Stimulated activated CD4-positive, alpha-beta T cell treated with anti-CD3 and anti-CD28 coated beads, Interleukin-15, amount 100 ng/mL, for 24 hours (primary cell): ENCODE results near the gene MTARC2.

Source experiments
- DNase-seq: peaks from one replicate; pipeline ENCODE4 v3.0.0-alpha.2; 2020

The MTARC2 gene

DNA sequence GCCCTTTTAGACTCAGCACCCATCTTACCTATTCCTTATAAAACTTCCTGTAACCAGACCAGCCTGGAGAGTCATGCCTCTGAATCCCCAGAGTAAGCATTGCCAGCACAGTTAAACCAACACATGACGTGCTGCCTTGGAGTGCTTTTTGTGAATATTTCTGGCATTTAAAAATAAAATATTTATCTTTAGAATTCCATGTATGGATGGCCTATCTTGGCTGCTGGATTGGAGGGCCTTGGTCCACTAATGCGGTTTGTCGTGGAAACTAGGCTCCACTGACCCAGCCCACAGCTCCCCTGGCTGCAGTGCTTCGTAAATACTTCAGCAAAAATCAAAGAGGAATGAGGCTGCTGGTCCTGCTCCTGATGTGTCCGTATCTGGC is 56.1 kb downstream of the MTARC2 start:
- DNase-seq, result no peak

DNA sequence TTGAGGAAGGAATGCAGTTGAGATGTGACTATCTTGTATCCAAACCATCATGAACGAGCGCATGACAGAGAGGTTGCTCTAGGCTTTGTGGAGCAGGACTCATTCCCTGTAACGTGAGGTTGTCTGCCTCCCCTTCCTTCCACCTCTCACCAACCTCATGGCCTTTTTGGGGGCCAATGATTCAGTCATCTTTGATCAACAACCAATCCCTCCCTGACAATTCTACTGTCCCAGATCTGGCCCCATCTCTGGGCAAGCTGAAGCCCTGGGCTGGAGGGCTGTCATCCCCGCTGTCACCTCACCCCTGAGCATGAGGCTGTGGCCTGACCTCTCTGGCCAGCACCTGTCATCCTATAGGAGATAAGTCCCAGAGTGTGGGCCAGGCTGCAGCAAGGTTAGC is 58.3 kb downstream of the MTARC2 start:
- DNase-seq, result no peak

DNA sequence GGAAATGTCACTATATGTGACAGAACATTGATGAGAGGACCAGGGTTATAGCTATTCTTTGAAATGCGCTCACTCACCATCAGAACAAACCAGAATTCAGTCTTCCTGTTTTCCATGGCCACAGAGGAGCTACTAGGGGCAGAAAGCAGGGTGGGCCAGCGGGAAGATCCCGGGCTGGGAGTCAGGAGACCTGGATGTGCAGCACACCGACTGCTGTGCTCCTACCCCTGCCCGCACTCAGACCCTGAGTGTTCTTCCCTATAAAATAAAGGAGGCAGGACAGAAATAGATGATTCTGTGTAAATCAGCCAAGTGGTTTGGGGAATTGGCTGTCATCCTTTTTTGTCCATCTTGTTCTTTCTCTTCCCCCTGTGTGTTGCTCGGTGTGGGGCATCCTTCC is 59.6 kb downstream of the MTARC2 start:
- no peak for DNase-seq

DNA sequence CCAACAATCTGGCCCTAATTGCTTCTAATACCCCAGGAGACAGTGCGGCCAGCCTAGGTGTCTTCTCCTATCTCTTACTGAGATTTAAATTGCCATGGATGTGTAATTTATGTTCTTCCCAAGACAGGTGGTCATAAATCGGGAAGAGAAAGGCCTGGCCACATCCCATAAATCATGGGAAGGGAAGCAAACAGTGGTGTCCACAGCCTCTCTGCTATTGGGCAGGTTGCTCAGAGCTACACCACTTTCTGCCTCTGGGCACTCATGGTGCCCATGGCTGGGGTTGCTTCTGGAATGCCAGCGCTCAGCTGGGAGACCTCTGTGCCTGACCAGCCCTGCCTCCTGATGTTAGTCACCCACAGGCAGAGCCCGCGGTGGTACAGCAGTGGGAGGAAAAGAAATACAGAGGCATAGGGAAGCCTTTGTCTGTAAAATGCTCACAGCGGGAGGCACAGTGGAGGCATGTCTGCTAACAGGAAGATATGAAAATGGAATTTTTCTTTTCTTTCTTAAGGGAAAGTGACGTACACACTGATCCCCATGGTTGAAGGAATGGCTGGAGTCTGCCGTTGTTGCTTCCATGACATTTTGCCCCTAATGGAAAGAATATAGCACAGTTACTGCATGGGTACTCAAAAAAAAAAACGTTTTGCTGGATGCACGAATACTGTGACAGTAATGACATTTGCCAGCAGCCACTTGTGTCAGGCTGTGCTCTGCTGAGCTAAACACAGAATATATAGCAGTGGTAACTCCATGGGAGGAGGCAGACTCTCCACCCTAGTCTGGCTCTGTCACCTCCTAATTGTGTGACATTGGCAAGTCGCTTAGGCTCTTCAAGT is 60.4 kb downstream of the MTARC2 start:
- no peak for DNase-seq

DNA sequence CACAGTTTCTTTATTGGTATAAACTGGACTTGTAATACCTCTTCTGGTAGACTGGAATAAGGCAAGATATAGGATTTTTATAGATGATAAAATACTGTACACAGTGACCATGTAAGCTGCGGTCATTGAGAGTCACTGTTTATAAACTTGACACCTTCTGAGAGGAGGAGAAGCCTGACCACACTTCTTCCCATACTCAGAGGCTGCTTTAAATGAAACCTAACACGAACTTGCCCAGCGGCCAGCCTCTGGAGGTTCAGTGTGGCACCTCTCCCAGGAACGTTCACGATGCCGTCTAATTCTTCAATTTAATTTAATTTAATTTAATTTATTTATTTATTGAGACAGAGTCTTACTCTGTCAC is 61.0 kb downstream of the MTARC2 start:
- DNase-seq, result no peak

GRCh38 chr1:220809704-220810103 is 61.6 kb downstream of the MTARC2 start:
- DNase-seq, result no peak

- DNase-seq, result peak; percentile 80
Measured at GRCh38 chr1:220810179-220810653, 62.1 kb downstream of the MTARC2 start.

DNA sequence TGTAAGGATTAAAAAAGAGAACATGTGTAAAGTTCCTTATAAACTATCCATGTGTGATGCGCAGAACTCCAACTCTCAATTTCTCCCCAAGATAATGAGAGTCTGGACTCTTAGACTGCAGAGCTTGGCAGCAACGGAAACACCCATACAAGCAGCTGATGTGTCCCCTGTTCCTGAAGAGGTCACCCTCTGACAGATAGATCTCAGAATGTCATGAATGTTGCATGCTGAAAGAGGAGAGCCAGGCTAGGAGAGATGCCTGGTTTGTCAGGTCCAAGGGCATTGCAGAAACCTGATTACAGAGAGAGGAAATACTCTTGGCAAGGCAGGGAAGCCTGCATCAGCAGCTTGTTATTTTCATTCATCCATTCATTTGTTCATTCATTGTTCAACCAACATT is 62.8 kb downstream of the MTARC2 start:
- no peak for DNase-seq

DNA sequence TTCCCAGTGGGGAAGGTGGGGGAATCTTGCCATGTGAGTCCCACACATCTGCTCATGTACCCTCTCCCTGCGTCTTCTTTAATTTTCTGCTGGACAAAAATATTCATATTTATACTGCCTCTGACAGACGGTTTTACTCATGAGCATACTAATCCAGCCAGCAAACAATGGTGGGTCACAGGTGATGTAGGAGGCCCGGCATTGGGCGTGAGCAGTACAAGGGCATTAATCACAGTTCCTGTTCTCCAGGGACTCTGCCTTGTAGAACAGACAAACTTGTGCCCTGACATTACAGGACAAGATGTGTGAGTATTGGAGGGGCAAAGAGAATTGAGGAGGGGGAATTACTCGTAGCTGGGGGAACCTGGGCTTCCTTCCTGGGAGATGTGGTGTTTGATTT is 63.6 kb downstream of the MTARC2 start:
- no peak for DNase-seq

GRCh38 chr1:220812308-220812707 is 64.2 kb downstream of the MTARC2 start:
- no peak for DNase-seq

- DNase-seq, result peak; percentile 7
Measured at GRCh38 chr1:220813013-220813412, 64.9 kb downstream of the MTARC2 start.

GRCh38 chr1:220815409-220815808 is 67.3 kb downstream of the MTARC2 start:
- DNase-seq, result no peak

GRCh38 chr1:220817907-220818306 is 69.8 kb downstream of the MTARC2 start:
- no peak for DNase-seq

GRCh38 chr1:220818421-220819173 is 70.5 kb downstream of the MTARC2 start:
- DNase-seq, result no peak

DNA sequence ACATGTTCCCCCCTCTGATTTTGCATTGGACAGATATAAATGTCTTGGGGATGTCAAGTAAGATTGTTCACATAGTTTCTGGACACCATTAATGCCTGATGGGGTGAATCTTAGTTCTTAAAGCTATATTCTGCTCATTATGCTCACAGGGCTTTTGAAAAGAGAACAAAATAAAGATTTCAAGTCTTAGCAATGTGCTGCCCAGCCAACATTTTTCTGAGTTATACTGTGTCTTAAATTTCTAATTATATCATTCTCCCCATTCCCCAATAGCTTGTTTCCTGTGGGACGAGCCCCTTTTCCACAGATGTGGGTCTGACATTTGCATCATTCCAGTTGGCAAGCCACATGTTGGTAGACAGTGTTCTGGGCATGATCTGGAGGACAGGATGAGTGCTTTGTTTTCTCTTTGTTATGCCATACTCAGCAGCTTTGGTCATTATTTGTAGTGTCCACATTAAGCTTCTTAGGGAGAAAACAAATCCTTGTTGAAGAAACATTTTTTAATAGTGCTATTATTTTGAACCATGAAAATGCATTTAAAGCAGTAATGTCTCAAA is 71.4 kb downstream of the MTARC2 start:
- DNase-seq, result no peak

GRCh38 chr1:220824031-220824989 is 76.2 kb downstream of the MTARC2 start:
- DNase-seq, result no peak

DNA sequence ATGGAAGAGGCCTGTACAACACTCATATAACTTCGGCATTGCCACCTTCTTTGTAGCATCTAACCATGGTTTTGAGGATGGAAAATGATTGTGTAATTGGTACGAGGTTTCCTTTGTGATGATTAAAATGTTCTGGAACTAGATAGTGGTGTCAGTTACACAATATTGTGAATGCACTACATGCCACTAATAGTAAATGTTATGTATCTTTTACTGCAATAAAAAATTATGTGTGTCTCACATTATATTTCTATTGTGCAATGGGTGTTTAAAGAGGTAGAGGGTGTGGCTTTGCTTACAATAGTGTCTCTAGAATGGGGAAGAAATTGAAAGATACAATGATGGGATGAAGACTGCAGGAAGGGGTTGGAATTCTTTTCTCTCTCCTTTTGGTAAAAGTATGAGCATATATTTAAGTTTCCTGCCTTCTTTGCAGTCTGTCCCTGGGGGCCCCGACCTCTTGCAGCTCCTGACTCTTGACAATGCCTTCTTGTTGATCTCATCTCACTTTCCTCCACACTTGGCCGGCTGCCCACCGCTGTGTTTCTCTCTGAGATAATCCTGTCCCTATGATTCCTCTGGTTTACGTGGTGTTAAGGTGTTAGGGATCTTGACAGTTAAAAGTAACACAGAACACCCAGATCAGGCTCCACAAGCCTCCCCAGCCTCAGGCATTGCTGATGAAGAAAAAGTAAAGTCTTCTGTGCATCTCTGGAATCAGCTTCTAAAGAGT is 77.9 kb downstream of the MTARC2 start:
- DNase-seq, result no peak

GRCh38 chr1:220826729-220827128 is 78.6 kb downstream of the MTARC2 start:
- no peak for DNase-seq

DNA sequence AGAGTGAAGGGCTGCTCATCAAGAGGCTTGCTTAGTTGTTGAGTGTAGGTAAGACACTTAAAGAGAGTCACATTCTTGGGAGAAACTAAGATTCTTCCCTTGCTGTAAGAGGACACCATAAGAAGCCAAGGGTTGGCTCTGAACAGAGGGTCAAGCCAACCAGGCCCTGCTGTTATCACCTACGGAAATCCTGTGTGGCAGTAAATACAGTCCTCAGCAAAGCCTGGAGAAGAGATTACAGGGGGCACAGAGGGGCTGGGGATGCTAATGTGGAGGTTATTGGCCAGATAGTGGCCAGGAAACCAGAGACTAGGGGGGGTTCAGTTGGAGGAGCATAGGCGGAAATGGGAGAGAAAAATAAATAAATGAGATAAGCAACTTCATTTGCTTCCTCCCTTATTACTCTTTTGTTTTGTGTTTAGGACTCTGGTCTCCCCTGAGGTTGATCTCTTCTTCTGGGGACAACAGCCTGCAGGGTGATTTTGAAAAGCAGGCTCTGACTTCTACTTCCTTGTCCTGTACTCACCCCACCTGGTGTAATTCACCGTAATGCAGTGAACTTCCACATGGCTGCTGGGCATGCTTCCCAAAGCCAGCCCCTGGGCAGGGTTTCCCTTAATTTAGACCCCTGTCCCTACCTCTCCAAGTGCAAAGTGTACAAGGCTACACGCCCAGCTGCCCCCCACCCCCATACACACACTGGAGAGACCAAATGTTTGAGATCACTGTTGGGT is 79.5 kb downstream of the MTARC2 start:
- no peak for DNase-seq

- DNase-seq, result no peak
Measured at GRCh38 chr1:220828179-220828490, 80.0 kb downstream of the MTARC2 start.

GRCh38 chr1:220828950-220829586 is 80.9 kb downstream of the MTARC2 start:
- DNase-seq, result no peak
